Mesendoderm (in vitro differentiated cells): ENCODE results near the gene CSPG4.

ENCODE experiments used
- DNase-seq: peaks from one replicate; pipeline ENCODE4 v3.0.0; 2013
- H2AK5ac ChIP-seq: 2 replicates; pipeline ENCODE4 v1.6.1; 2013; ENCODE audit warnings: low read length, inconsistent platforms
- H2BK120ac ChIP-seq: 2 replicates; pipeline ENCODE4 v1.6.1; 2013; ENCODE audit warnings: low read depth, mild to moderate bottlenecking, low read length, moderate library complexity, mixed read lengths
- H2BK15ac ChIP-seq: replicated peaks from 2 replicates; pipeline ENCODE4 v1.6.1; 2013; ENCODE audit warnings: low read depth, mild to moderate bottlenecking, moderate library complexity
- H2BK5ac ChIP-seq: 2 replicates; pipeline ENCODE4 v1.6.1; 2013; ENCODE audit warnings: low read length, inconsistent platforms
- H3K18ac ChIP-seq: 2 replicates; pipeline ENCODE4 v1.6.1; 2013; ENCODE audit warnings: mild to moderate bottlenecking, low read length, mixed read lengths
- H3K23ac ChIP-seq: one replicate; pipeline ENCODE4 v1.6.1; 2013; ENCODE audit warnings: low read length
- H3K27ac ChIP-seq: 2 replicates; pipeline ENCODE4 v1.5.1; 2013; ENCODE audit warnings: low read depth, mild to moderate bottlenecking, inconsistent platforms, low read length, moderate library complexity
- H3K27me3 ChIP-seq: 2 replicates; pipeline ENCODE4 v1.6.1; 2013; ENCODE audit warnings: low read length, control low read depth, mild to moderate bottlenecking, inconsistent platforms; ENCODE audit not compliant: insufficient read depth, poor library complexity
- H3K36me3 ChIP-seq: 2 replicates; pipeline ENCODE4 v1.6.1; 2013; ENCODE audit warnings: low read length, inconsistent platforms; ENCODE audit not compliant: control insufficient read depth, insufficient read depth
- H3K4ac ChIP-seq: one replicate; pipeline ENCODE4 v1.6.1; 2013; ENCODE audit warnings: low read depth, mild to moderate bottlenecking, low read length, moderate library complexity
- H3K4me1 ChIP-seq: 2 replicates; pipeline ENCODE4 v1.6.1; 2013; ENCODE audit warnings: low read depth, low read length, inconsistent platforms; ENCODE audit not compliant: control insufficient read depth
- H3K4me2 ChIP-seq: 2 replicates; pipeline ENCODE4 v1.6.1; 2013; ENCODE audit warnings: low read length
- H3K4me3 ChIP-seq: 2 replicates; pipeline ENCODE4 v1.5.1; 2013; ENCODE audit warnings: mild to moderate bottlenecking, low read length
- H3K56ac ChIP-seq: one replicate; pipeline ENCODE4 v1.6.1; 2013; ENCODE audit warnings: low read length
- H3K79me1 ChIP-seq: 2 replicates; pipeline ENCODE4 v1.6.1; 2013; ENCODE audit warnings: low read length, inconsistent platforms
- H3K79me2 ChIP-seq: 2 replicates; pipeline ENCODE4 v1.6.1; 2013; ENCODE audit warnings: mild to moderate bottlenecking, low read length; ENCODE audit not compliant: control insufficient read depth, insufficient read depth
- H3K9ac ChIP-seq: 2 replicates; pipeline ENCODE4 v1.6.1; 2013; ENCODE audit warnings: low read length, inconsistent platforms
- H4K5ac ChIP-seq: one replicate; pipeline ENCODE4 v1.6.1; 2013; ENCODE audit warnings: low read length
- H4K8ac ChIP-seq: one replicate; pipeline ENCODE4 v1.6.1; 2013; ENCODE audit warnings: low read depth, mild to moderate bottlenecking, control low read depth, low read length, moderate library complexity
- WGBS: extraction: QIAGEN DNeasy Blood & Tissue Kit; methylation state at CpG from one replicate; pipeline ENCODE4 v1.1.7; 2013; ENCODE audit warnings: low lambda C conversion rate, missing lambda C conversion rate; ENCODE audit not compliant: insufficient coverage; ENCODE audit errors: extremely low coverage; 5-methylcytosine and 5-hydroxymethylcytosine counted together

CSPG4 gene

GRCh38 chr15:75669879-75670212, 42.8 kb downstream of the CSPG4 start:
- Histone ChIP-seq H2BK5ac (no peak overlapping the region), H3K79me2 (no peaks in the 10 kb centered on the region), H2AK5ac (no peak overlapping the region), H3K27me3 (no peaks in the 10 kb centered on the region), H2BK120ac (no peak overlapping the region), H3K56ac (no peak overlapping the region), H4K8ac (no peak overlapping the region), H3K4me3 (no peak overlapping the region), H3K18ac (no peak overlapping the region), H3K36me3 (no peaks in the 10 kb centered on the region), H4K5ac (no peak overlapping the region), H3K4me2 (no peak overlapping the region), H3K4me1 (peaks cover 13% of the 10 kb centered on the region), H3K4ac (no peak overlapping the region), H3K9ac (no peak overlapping the region), H2BK15ac (no peak overlapping the region), H3K79me1 (no peaks in the 10 kb centered on the region), H3K27ac (no peak overlapping the region), H3K23ac (no peak overlapping the region)
- no CpG with 5 or more reads among the region's 6 CpGs for WGBS
- DNase-seq: no peak

- DNase-seq: no peak
- H3K36me3 ChIP-seq: no peaks in the 10 kb centered on the region
- H3K79me1 ChIP-seq: no peaks in the 10 kb centered on the region
- H3K27me3 ChIP-seq: no peaks in the 10 kb centered on the region
- H3K4me3 ChIP-seq: no peak overlapping the region
- H3K4me2 ChIP-seq: no peak overlapping the region
- H3K9ac ChIP-seq: no peak overlapping the region
- no peak overlapping the region for H3K56ac ChIP-seq
- no peak overlapping the region for H3K27ac ChIP-seq
- H3K23ac ChIP-seq: no peak overlapping the region
- no peak overlapping the region for H2AK5ac ChIP-seq
- no peaks in the 10 kb centered on the region for H3K79me2 ChIP-seq
- peaks cover 13% of the 10 kb centered on the region for H3K4me1 ChIP-seq
- H4K8ac ChIP-seq: no peak overlapping the region
- no CpG with 5 or more reads among the region's 14 CpGs for WGBS
- H2BK5ac ChIP-seq: no peak overlapping the region
- H3K18ac ChIP-seq: no peak overlapping the region
- no peak overlapping the region for H4K5ac ChIP-seq
- H2BK120ac ChIP-seq: no peak overlapping the region
- H3K4ac ChIP-seq: no peak overlapping the region
- H2BK15ac ChIP-seq: no peak overlapping the region
Observed at GRCh38 chr15:75669191-75669878, 43.3 kb downstream of the CSPG4 start.

GRCh38 chr15:75666823-75667501, 45.7 kb downstream of the CSPG4 start:
- H3K9ac ChIP-seq: no peak overlapping the region
- H2AK5ac ChIP-seq: no peak overlapping the region
- DNase-seq: peak; percentile 84
- H3K36me3 ChIP-seq: no peaks in the 10 kb centered on the region
- no peaks in the 10 kb centered on the region for H3K27me3 ChIP-seq
- H3K4me3 ChIP-seq: no peak overlapping the region
- WGBS: no CpG with 5 or more reads among the region's 15 CpGs
- H3K18ac ChIP-seq: no peak overlapping the region
- H3K23ac ChIP-seq: no peak overlapping the region
- H2BK120ac ChIP-seq: no peak overlapping the region
- no peak overlapping the region for H4K8ac ChIP-seq
- no peak overlapping the region for H3K56ac ChIP-seq
- H3K4ac ChIP-seq: no peak overlapping the region
- peaks cover under 1% of the 10 kb centered on the region for H3K4me1 ChIP-seq
- no peak overlapping the region for H3K4me2 ChIP-seq
- H2BK15ac ChIP-seq: no peak overlapping the region
- H3K79me2 ChIP-seq: no peaks in the 10 kb centered on the region
- no peaks in the 10 kb centered on the region for H3K79me1 ChIP-seq
- H4K5ac ChIP-seq: no peak overlapping the region
- no peak overlapping the region for H2BK5ac ChIP-seq
- H3K27ac ChIP-seq: no peak overlapping the region

- H3K79me1 ChIP-seq: no peaks in the 10 kb centered on the region
- WGBS: no CpG with 5 or more reads among the region's 11 CpGs
- no peak overlapping the region for H3K4ac ChIP-seq
- no peak overlapping the region for H2AK5ac ChIP-seq
- H2BK120ac ChIP-seq: no peak overlapping the region
- no peak overlapping the region for H4K8ac ChIP-seq
- H3K4me3 ChIP-seq: no peak overlapping the region
- no peak overlapping the region for H3K27ac ChIP-seq
- no peak for DNase-seq
- no peak overlapping the region for H3K23ac ChIP-seq
- H3K9ac ChIP-seq: no peak overlapping the region
- H3K27me3 ChIP-seq: no peaks in the 10 kb centered on the region
- no peak overlapping the region for H3K56ac ChIP-seq
- H3K79me2 ChIP-seq: no peaks in the 10 kb centered on the region
- no peak overlapping the region for H3K4me2 ChIP-seq
- no peak overlapping the region for H2BK15ac ChIP-seq
- no peak overlapping the region for H3K18ac ChIP-seq
- no peak overlapping the region for H4K5ac ChIP-seq
- H3K36me3 ChIP-seq: no peaks in the 10 kb centered on the region
- H2BK5ac ChIP-seq: no peak overlapping the region
- no peaks in the 10 kb centered on the region for H3K4me1 ChIP-seq
Observed at GRCh38 chr15:75663931-75664421, 48.7 kb downstream of the CSPG4 start.

- Histone ChIP-seq H2BK120ac (no peak overlapping the region), H3K27me3 (no peaks in the 10 kb centered on the region), H3K36me3 (no peaks in the 10 kb centered on the region), H2BK15ac (no peak overlapping the region), H3K18ac (no peak overlapping the region), H3K9ac (no peak overlapping the region), H3K23ac (no peak overlapping the region), H4K5ac (no peak overlapping the region), H3K27ac (no peak overlapping the region), H2BK5ac (no peak overlapping the region), H3K79me1 (no peaks in the 10 kb centered on the region), H3K4me1 (no peaks in the 10 kb centered on the region), H4K8ac (no peak overlapping the region), H3K4me3 (no peak overlapping the region), H2AK5ac (no peak overlapping the region), H3K4me2 (no peak overlapping the region), H3K56ac (no peak overlapping the region), H3K4ac (no peak overlapping the region), H3K79me2 (no peaks in the 10 kb centered on the region)
- WGBS: no CpG with 5 or more reads among the region's 9 CpGs
- no peak for DNase-seq
Observed at GRCh38 chr15:75662823-75663519, 49.7 kb downstream of the CSPG4 start.
